ENCODE data around the gene XXYLT1.

- TF ChIP-seq TP53 (CRISPR knock-in tag; IDR thresholded peaks at IDR 0.05) (no peak), RCOR1 (IDR thresholded peaks at IDR 0.05; ENCODE audit: low read depth, low read length) (no peak), CTCF (IDR thresholded peaks at IDR 0.05) (no peak), POLR2A (IDR thresholded peaks at IDR 0.05; ENCODE audit: low read length) (no peak), RARB (CRISPR knock-in tag; IDR thresholded peaks at IDR 0.05) (no peak), HOXA7 (CRISPR knock-in tag; IDR thresholded peaks at IDR 0.05) (no peak), PBX3 (IDR thresholded peaks at IDR 0.05) (no peak), BCL3 (IDR thresholded peaks at IDR 0.05) (no peak), FOSL2 (IDR thresholded peaks at IDR 0.05) (no peak), FOSL2 (CRISPR knock-in tag; IDR thresholded peaks at IDR 0.05) (no peak), ZFP36 (IDR thresholded peaks at IDR 0.05; ENCODE audit: borderline replicate concordance, partially characterized antibody) (no peak), RAD21 (conservative IDR thresholded peaks at IDR 0.05 in 1 of 2, IDR thresholded peaks at IDR 0.05 in 1 of 2) (no peak)
These were observed 147.7 kb downstream of the XXYLT1 start for GRCh38 chr3:195123281-195123691.

Data from A549 (cell line).